Lower leg skin (tissue), 4 donors: ENCODE results near the gene MAB21L2. TPM values are rescaled to one million over a fixed set of nuclear protein-coding genes. Genes with fewer than 3 reads are reported as not detected.
"Not testable (repeated sequence)": the region's sequence is repeated elsewhere in the genome, so short reads cannot be mapped to it uniquely, and the experiment has no call there.

Experiments
- DNase-seq, 2 donors: peaks; one replicate each; pipeline ENCODE4 v3.0.0-alpha.2; 2019; ENCODE audit warnings: low spot score in 2 of 2
- H3K4me3 ChIP-seq: fragments of 200-600 bp; sonication (generic); 2 replicates; pipeline ENCODE4 v1.5.1; 2017; ENCODE audit warnings: mild to moderate bottlenecking, low read depth; ENCODE audit not compliant: poor library complexity, severe bottlenecking
- CTCF ChIP-seq, 3 donors: fragments of 450-650 bp; IDR thresholded peaks; one replicate each; pipeline ENCODE4 v1.5.1; 2016; ENCODE audit warnings: antibody characterized with exemption in 3 of 3, mild to moderate bottlenecking in 3 of 3, moderate library complexity in 2 of 3
- POLR2A ChIP-seq, 2 donors: fragments of 450-650 bp; IDR thresholded peaks; one replicate each; pipeline ENCODE4 v1.6.1; 2016 to 2017; ENCODE audit warnings: antibody characterized with exemption in 2 of 2, mild to moderate bottlenecking in 1 of 2, moderate library complexity in 1 of 2
- WGBS, 2 donors: methylation state at CpG; one replicate each; pipeline ENCODE4 v1.1.5; 2018; 5-methylcytosine and 5-hydroxymethylcytosine counted together
- intact Hi-C: fragments of 100-400 bp; cut with DNase I; formaldehyde crosslinking; loops from one replicate; pipeline ENCODE4 v1.15.0; 2023; ENCODE audit warnings: low total_unique reads
- total RNA-seq, 4 donors: library from RNA; depleted of rRNA; stranded (reverse); fragments of >200 nt; gene quantifications; one replicate each; pipeline ENCODE4 v1.1.0, GENCODE V29; 2016

Gene MAB21L2
- total RNA-seq, 4 donors from 2014 or later, result not detected

- no peak overlapping the region for H3K4me3 ChIP-seq
- no peak for DNase-seq
- intact Hi-C loops, result no loop called here
- TF ChIP-seq CTCF (IDR thresholded peaks at IDR 0.05), result no peak
- no peak for TF ChIP-seq POLR2A (IDR thresholded peaks at IDR 0.05)
- WGBS, 2 donors, result 97 to 99% methylated on average over 2 of the region's 2 CpGs
Measured at GRCh38 chr4:150562250-150562649, 19.7 kb upstream of the MAB21L2 start.

DNA sequence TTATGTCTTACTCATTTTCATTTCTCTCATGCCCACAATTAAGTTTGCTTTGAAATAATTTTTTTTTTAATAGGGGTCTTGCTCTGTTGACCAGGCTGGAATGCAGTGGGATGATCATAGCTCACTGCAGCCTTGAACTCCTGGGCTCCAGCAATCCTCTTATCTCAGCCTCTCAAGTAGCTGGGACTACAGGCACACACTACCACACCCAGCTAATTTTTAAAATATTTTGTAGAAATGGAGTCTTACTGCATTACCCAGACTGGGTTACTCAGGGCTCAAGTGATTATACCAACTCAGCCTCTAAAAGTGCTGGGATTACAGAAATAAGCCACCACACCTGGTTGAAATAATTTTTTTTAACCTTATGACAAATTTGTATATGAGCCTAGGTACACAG lies 19.2 kb upstream of the MAB21L2 start:
- H3K4me3 ChIP-seq, result no peak overlapping the region
- no peak for DNase-seq
- no peak for TF ChIP-seq CTCF (IDR thresholded peaks at IDR 0.05)
- TF ChIP-seq POLR2A (IDR thresholded peaks at IDR 0.05), result no peak
- intact Hi-C loops, result no loop called here

DNA sequence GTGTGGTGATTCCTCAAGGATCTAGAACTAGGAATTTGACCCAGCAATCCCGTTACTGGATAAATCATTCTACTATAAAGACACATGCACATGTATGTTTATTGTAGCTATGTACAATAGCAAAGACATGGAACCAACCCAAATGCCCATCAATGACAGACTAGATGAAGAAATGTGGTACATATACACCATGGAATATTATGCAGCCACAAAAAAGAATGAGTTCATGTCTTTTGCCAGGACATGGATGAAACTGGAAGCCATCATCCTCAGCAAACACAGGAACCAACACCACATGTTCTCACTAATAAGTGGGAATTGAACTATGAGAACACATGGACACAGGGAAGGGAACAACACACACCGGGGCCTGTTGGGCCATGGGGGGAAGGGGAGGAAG lies 17.0 kb upstream of the MAB21L2 start:
- DNase-seq, H3K4me3 ChIP-seq, intact Hi-C loops: not testable (repeated sequence)
- 95 to 100% methylated on average over 2 of the region's 2 CpGs for WGBS, 2 donors

DNA sequence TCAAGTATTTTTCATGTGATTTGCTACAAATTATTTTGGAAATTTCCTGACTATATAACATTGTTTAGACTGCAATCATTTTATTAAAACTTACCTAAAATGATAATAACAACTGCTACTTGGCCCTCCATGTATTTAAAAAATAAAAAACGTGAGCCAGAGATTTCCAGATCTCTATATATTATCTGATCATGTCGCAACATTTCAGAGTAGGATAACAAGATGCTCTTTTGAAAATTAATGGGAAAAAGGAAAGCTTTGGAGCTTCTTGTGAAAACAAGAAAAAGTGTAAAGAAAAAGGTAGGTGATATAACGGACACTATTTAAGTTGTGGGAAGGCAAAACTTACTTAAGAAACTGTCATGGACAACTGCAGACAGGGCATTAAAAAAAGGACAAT lies 14.9 kb upstream of the MAB21L2 start:
- TF ChIP-seq POLR2A (IDR thresholded peaks at IDR 0.05) (no peak), CTCF (IDR thresholded peaks at IDR 0.05) (no peak)
- WGBS, 2 donors, result 86 to 88% methylated on average over 3 of the region's 3 CpGs
- no peak for DNase-seq
- intact Hi-C loops, result no loop called here
- no peak overlapping the region for H3K4me3 ChIP-seq

DNA sequence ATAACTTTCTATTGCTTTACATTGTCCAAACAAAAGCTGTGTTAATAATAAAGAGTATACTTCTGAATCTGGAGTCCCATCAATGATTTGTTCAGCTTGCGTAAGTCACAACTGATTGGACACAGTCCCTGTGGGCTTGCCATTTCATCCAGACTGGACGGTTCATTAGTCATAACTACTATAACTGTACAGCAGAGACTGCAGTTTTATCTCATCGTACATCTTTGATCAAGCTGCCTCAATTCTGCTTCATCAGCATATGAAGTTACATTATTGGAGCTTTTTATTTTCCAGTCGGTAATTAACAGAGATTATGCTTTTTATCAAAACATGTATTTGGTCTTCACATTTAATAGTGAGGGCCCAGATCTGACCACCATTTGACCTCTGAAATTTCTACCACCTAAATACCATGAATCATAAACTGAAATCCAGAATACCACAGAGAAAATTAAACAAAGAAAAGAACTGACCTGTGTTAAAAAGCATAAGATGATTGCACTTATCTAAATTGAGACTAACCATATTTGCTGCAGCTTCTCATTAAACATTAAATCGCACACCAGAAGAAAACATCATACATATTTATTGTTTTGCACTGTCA lies 12.5 kb upstream of the MAB21L2 start:
- TF ChIP-seq POLR2A (IDR thresholded peaks at IDR 0.05) (no peak), CTCF (IDR thresholded peaks at IDR 0.05) (no peak)
- DNase-seq, result no peak
- H3K4me3 ChIP-seq, result no peak overlapping the region
- WGBS, 2 donors, result 88 to 90% methylated on average over 5 of the region's 5 CpGs
- intact Hi-C loops, result no loop called here

DNA sequence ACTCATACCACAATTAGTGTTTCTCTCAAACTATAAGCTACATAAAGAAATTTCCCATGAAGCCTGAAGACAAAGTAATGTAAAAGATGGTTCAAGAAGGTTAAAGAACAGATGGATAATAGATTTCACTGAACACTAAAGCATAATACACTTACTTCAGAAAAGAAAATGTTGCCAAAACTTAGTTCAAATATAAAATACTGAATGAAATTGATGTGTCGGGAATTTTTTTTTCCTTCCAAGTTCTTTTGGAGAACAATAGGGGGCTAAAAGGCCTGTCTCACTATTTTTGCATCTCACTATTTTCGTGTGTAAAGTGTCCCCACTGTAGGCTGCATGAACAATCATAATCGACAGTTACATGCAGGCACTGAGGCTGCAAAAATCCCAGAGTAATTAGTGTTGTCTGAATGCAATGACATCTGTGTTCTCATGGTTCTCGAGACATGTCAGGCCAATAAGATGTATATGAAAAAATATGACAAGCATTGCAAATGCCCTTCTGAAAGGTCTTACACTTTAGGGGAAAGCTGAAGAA lies 11.9 kb upstream of the MAB21L2 start:
- H3K4me3 ChIP-seq, result no peak overlapping the region
- no peak for TF ChIP-seq POLR2A (IDR thresholded peaks at IDR 0.05)
- TF ChIP-seq CTCF (IDR thresholded peaks at IDR 0.05), result no peak
- no peak for DNase-seq
- WGBS, 2 donors, result 89 to 92% methylated on average over 4 of the region's 4 CpGs
- intact Hi-C loops, result no loop called here
